Measurements from ENCODE around the gene CCT5.

The CCT5 gene

DNA sequence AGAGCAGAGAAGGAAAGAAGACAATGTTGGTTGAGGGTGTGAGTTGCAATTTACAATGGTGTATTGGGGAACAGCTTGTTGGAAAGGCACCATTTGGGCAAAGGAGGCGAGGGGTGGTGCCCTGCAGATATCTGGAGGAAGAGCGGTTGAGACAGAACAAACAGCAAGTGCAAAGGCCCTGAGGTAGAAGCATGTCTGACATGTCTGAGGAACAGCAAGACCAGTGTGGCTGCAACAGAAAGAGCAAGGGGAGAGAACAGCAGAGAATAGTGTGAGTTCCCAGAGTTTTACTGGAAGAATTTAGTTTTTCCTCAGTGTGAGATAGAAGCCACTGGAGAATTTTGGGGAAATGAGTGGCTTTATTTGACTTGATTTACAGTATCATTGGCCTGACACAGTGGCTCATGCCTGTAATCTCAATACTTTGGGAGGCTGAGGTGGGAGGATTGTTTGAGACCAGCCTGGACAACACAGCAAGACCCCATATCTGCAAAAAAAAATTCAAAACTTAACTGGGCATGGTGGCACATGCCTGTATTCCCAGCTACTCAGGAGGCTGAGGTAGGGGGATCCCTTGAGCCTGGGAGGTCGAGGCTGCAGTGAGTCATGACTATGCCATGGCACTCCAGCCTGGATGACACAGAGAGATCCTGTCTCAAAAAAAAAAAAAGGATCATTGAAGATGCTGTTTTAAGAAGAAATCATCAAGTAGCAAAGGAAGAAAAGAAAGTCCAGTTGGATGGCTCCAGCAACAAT lies 44.0 kb downstream of the CCT5 start:
- no peak overlapping the region for H3K4me2 ChIP-seq (ENCODE audit: low read length)
- no peaks in the 10 kb centered on the region for H3K9me3 ChIP-seq (replicated peaks; ENCODE audit: low read length)
- no peak overlapping the region for H3K9ac ChIP-seq (ENCODE audit: low read depth, low read length)
- H3K4me1 ChIP-seq (ENCODE audit: control insufficient read depth, insufficient read depth, low read length), result peaks cover 3% of the 10 kb centered on the region
- H3K36me3 ChIP-seq (ENCODE audit: insufficient read depth, low read length), result peaks cover under 1% of the 10 kb centered on the region
- no peak overlapping the region for H3K4me3 ChIP-seq (ENCODE audit: low read length)
- no peaks in the 10 kb centered on the region for H3K27me3 ChIP-seq (ENCODE audit: control insufficient read depth, insufficient read depth, low read length)

DNA sequence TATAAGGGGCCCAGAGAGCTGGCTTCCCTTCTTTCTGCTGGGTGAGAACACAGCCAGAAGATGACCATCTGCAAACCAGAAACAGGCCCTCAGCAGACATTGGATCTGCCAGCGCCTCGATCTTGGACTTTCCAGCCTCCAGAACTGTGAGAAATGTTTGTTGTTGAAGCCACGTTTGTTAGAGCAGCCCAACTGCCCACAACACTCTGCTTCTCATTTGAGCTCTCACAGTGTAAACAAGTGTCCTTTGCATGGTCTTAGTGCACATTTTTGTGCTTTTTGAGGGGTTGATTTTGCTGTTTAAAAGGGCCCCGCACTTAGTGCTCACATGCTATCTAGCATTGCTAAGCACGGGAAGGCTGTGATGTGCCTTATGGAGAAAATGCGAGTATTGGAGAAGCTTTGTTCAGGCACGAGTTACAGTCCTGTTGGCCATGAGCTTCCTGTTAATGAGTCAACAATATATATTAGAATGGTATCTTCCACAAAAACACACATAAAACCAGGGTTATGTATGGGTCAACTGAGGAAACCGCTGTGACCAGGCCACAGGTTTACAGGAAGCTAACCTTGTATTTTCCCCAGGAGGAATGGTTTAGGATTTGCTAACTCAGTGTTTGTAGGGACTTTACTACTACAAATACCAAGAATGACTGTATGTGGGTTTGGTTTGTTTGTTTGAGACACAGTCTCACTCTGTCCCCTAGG lies 45.7 kb downstream of the CCT5 start:
- peaks cover 3% of the 10 kb centered on the region for H3K4me1 ChIP-seq (ENCODE audit: control insufficient read depth, insufficient read depth, low read length)
- H3K4me2 ChIP-seq (ENCODE audit: low read length), result no peak overlapping the region
- H3K9me3 ChIP-seq (replicated peaks; ENCODE audit: low read length), result no peaks in the 10 kb centered on the region
- H3K27me3 ChIP-seq (ENCODE audit: control insufficient read depth, insufficient read depth, low read length), result no peaks in the 10 kb centered on the region
- H3K9ac ChIP-seq (ENCODE audit: low read depth, low read length), result no peak overlapping the region
- H3K4me3 ChIP-seq (ENCODE audit: low read length), result no peak overlapping the region
- H3K36me3 ChIP-seq (ENCODE audit: insufficient read depth, low read length), result no peaks in the 10 kb centered on the region

DNA sequence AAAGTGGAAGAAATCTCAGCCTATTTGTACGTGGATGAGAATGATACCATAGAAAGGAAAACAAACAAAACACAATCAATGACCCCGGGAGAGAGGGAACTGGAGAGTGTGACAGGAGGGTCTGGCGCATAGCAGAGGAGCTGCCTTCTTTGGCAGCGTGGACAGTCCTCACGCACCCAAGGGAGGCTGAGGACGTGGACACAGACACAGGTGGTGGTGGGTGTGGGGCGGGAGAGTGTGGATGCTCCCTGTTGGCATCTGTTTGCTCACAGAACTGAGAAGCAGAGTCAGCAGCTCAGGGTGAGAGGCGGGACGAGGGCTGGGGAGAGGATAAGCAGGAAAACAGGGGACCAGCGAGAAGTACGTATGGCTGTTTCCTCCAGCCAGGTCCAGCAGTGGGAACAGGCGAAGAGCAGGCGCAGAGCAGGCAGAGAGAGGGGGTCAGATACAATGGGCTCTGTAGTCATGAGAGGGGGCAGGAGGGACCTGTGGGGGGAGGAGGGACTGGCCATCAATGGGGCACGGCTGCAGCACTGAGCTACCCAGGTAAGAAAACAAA lies 47.6 kb downstream of the CCT5 start:
- H3K4me3 ChIP-seq (ENCODE audit: low read length), result no peak overlapping the region
- H3K9ac ChIP-seq (ENCODE audit: low read depth, low read length), result no peak overlapping the region

GRCh38 chr5:10300246-10300645 lies 50.2 kb downstream of the CCT5 start:
- H3K4me1 ChIP-seq (ENCODE audit: control insufficient read depth, insufficient read depth, low read length), result no peaks in the 10 kb centered on the region
- H3K27me3 ChIP-seq (ENCODE audit: control insufficient read depth, insufficient read depth, low read length), result no peaks in the 10 kb centered on the region
- H3K9me3 ChIP-seq (replicated peaks; ENCODE audit: low read length), result no peaks in the 10 kb centered on the region
- no peak overlapping the region for H3K9ac ChIP-seq (ENCODE audit: low read depth, low read length)
- H3K4me2 ChIP-seq (ENCODE audit: low read length), result no peak overlapping the region
- no peaks in the 10 kb centered on the region for H3K36me3 ChIP-seq (ENCODE audit: insufficient read depth, low read length)
- H3K4me3 ChIP-seq (ENCODE audit: low read length), result no peak overlapping the region

More for the DNA sequence above, 47.6 kb downstream of the CCT5 start:
- Histone ChIP-seq H3K4me1 (ENCODE audit: control insufficient read depth, insufficient read depth, low read length) (peaks cover 3% of the 10 kb centered on the region), H3K36me3 (ENCODE audit: insufficient read depth, low read length) (no peaks in the 10 kb centered on the region), H3K27me3 (ENCODE audit: control insufficient read depth, insufficient read depth, low read length) (no peaks in the 10 kb centered on the region), H3K9me3 (replicated peaks; ENCODE audit: low read length) (no peaks in the 10 kb centered on the region), H3K4me2 (ENCODE audit: low read length) (no peak overlapping the region)

DNA sequence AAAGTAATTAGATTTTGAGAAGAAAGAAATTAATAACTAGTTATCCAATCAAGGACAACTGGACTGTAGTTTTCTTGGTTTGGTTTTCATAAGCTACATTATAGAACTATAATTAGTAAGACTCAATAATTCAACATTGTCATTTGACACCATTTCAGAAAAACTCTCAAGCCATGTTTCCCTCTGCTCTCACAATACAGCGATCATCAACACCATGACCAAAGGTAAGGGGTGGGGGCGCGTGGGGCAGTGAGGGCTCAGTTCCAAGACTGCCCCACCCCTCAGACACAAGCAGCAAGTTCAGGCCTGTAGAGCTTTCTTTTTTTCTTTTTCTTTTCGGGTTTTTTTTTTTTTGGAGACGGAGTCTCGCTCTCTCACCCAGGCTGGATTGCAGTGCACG lies 51.2 kb downstream of the CCT5 start:
- Histone ChIP-seq H3K9me3 (replicated peaks; ENCODE audit: low read length) (no peaks in the 10 kb centered on the region), H3K4me2 (ENCODE audit: low read length) (no peak overlapping the region), H3K27me3 (ENCODE audit: control insufficient read depth, insufficient read depth, low read length) (no peaks in the 10 kb centered on the region), H3K4me1 (ENCODE audit: control insufficient read depth, insufficient read depth, low read length) (no peaks in the 10 kb centered on the region), H3K9ac (ENCODE audit: low read depth, low read length) (no peak overlapping the region), H3K36me3 (ENCODE audit: insufficient read depth, low read length) (no peaks in the 10 kb centered on the region), H3K4me3 (ENCODE audit: low read length) (no peak overlapping the region)

DNA sequence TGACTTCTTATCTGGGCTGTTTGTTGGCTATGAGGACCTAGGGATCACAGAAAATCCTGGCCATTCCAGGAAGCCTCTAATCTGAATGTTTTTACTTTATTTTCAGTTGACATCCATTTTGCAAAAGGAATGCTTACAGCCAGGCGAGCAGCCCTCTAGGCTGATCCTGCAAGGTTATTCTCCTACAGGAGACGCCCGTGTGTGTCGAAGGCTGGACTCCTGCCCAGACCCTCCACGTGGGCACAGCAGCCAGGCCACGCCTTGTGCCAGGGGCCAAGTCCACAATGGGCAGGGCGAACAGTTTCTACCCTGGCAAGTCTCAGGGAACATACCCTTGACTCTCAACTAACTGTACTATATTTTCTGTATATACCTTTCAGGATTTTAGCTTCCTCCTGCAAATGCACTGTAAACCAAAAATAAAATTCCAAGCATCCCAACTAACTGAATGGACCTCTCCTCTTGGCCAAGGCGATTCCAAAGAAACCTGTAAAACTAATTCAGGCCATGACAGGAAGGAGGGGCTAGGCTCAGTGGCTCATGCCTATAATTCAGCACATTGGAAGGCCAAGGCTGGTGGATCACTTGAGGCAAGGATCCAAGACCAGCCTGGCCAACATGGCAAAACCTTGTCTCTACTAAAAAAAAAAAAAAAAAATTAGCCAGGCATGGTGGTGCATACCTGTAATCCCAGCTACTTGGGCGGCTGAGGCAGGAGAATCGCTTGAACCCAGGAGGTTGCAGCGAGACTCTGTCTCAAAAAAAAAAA lies 51.9 kb downstream of the CCT5 start:
- Histone ChIP-seq H3K27me3 (ENCODE audit: control insufficient read depth, insufficient read depth, low read length) (no peaks in the 10 kb centered on the region), H3K4me2 (ENCODE audit: low read length) (no peak overlapping the region), H3K36me3 (ENCODE audit: insufficient read depth, low read length) (no peaks in the 10 kb centered on the region), H3K4me1 (ENCODE audit: control insufficient read depth, insufficient read depth, low read length) (peaks cover 6% of the 10 kb centered on the region), H3K4me3 (ENCODE audit: low read length) (no peak overlapping the region), H3K9me3 (replicated peaks; ENCODE audit: low read length) (no peaks in the 10 kb centered on the region), H3K9ac (ENCODE audit: low read depth, low read length) (no peak overlapping the region)

- H3K9me3 ChIP-seq (replicated peaks; ENCODE audit: low read length), result no peaks in the 10 kb centered on the region
These were observed 53.1 kb downstream of the CCT5 start for GRCh38 chr5:10303201-10303600.

GRCh38 chr5:10303699-10304170 lies 53.7 kb downstream of the CCT5 start:
- Histone ChIP-seq H3K9ac (ENCODE audit: low read depth, low read length) (no peak overlapping the region), H3K4me1 (ENCODE audit: control insufficient read depth, insufficient read depth, low read length) (peaks cover 7% of the 10 kb centered on the region), H3K4me3 (ENCODE audit: low read length) (no peak overlapping the region), H3K27me3 (ENCODE audit: control insufficient read depth, insufficient read depth, low read length) (no peaks in the 10 kb centered on the region), H3K36me3 (ENCODE audit: insufficient read depth, low read length) (no peaks in the 10 kb centered on the region), H3K9me3 (replicated peaks; ENCODE audit: low read length) (no peaks in the 10 kb centered on the region), H3K4me2 (ENCODE audit: low read length) (no peak overlapping the region)

More at GRCh38 chr5:10303201-10303600, 53.1 kb downstream of the CCT5 start:
- Histone ChIP-seq H3K9ac (ENCODE audit: low read depth, low read length) (no peak overlapping the region), H3K4me3 (ENCODE audit: low read length) (no peak overlapping the region), H3K27me3 (ENCODE audit: control insufficient read depth, insufficient read depth, low read length) (no peaks in the 10 kb centered on the region), H3K4me2 (ENCODE audit: low read length) (no peak overlapping the region), H3K36me3 (ENCODE audit: insufficient read depth, low read length) (no peaks in the 10 kb centered on the region), H3K4me1 (ENCODE audit: control insufficient read depth, insufficient read depth, low read length) (peaks cover 7% of the 10 kb centered on the region)

DNA sequence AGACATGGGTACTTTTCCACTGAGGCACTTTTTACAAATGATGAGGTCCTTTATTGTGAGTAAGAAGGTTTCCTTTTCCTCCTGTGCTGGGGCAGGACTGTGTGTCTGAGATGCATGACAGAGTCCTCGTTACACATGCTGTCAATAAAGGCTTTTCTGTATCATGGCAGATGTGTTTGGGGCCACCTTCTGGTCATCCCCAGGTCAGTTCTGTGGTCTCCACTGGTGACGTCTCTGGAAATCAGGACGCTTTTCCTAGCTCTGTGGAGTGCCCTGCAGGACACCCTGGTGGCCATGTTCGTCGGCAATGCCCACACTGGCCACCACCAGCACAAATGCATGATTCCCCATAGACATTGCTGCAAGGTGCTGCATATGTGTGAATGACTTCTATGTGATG lies 54.9 kb downstream of the CCT5 start:
- H3K36me3 ChIP-seq (ENCODE audit: insufficient read depth, low read length), result no peaks in the 10 kb centered on the region
- peaks cover 7% of the 10 kb centered on the region for H3K4me1 ChIP-seq (ENCODE audit: control insufficient read depth, insufficient read depth, low read length)
- no peak overlapping the region for H3K4me3 ChIP-seq (ENCODE audit: low read length)
- no peak overlapping the region for H3K9ac ChIP-seq (ENCODE audit: low read depth, low read length)
- H3K9me3 ChIP-seq (replicated peaks; ENCODE audit: low read length), result no peaks in the 10 kb centered on the region
- H3K27me3 ChIP-seq (ENCODE audit: control insufficient read depth, insufficient read depth, low read length), result no peaks in the 10 kb centered on the region
- H3K4me2 ChIP-seq (ENCODE audit: low read length), result no peak overlapping the region

DNA sequence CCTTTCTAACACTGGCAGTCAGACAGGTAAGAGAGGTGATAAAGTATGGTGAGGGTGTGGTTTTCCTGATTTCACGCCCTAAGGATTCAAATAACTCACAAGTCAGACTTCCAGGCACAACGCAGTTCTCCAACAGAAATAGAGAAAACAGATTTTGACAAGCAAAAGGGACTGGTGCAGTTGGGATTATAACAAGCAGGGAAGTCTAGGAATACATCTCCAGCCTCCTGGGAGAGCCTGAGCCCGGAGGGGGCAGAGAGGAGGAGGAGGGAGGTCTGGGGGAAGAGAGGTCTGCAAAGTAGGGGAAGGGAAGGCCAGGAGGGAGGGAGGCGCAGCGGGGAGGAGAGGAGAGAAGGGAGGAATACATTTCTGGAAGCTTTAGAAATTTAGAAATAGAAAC lies 56.0 kb downstream of the CCT5 start:
- Histone ChIP-seq H3K27me3 (ENCODE audit: control insufficient read depth, insufficient read depth, low read length) (no peaks in the 10 kb centered on the region), H3K4me2 (ENCODE audit: low read length) (peak overlapping the region; percentile 83), H3K36me3 (ENCODE audit: insufficient read depth, low read length) (no peaks in the 10 kb centered on the region), H3K9ac (ENCODE audit: low read depth, low read length) (no peak overlapping the region), H3K4me1 (ENCODE audit: control insufficient read depth, insufficient read depth, low read length) (peaks cover 14% of the 10 kb centered on the region), H3K4me3 (ENCODE audit: low read length) (no peak overlapping the region), H3K9me3 (replicated peaks; ENCODE audit: low read length) (no peaks in the 10 kb centered on the region)

GRCh38 chr5:10306806-10307205 lies 56.7 kb downstream of the CCT5 start:
- H3K9me3 ChIP-seq (replicated peaks; ENCODE audit: low read length), result no peaks in the 10 kb centered on the region
- H3K9ac ChIP-seq (ENCODE audit: low read depth, low read length), result peak overlapping the region; percentile 83
- peak overlapping the region; percentile 85 for H3K4me3 ChIP-seq (ENCODE audit: low read length)
- H3K4me2 ChIP-seq (ENCODE audit: low read length), result peak overlapping the region; percentile 83
- H3K4me1 ChIP-seq (ENCODE audit: control insufficient read depth, insufficient read depth, low read length), result peaks cover 14% of the 10 kb centered on the region
- H3K36me3 ChIP-seq (ENCODE audit: insufficient read depth, low read length), result no peaks in the 10 kb centered on the region
- H3K27me3 ChIP-seq (ENCODE audit: control insufficient read depth, insufficient read depth, low read length), result no peaks in the 10 kb centered on the region

Measured in skeletal muscle satellite cell (primary cell).